A549 treated with CpdA at 1 μM for 4 hours (cell line): ENCODE results near the gene MT1M. TPM values are rescaled to one million over a fixed set of nuclear protein-coding genes. Genes with fewer than 3 reads are reported as not detected.

Source experiments
- total RNA-seq: library from RNA; stranded (reverse); fragments of 200-300 nt; extraction: Qiagen RNA extraction; gene quantifications from 5 replicates; pipeline ENCODE4 v1.2.3, GENCODE V29; 2022; ENCODE audit warnings: low read depth

Gene MT1M
- not detected in 5 replicates for total RNA-seq

DNA sequence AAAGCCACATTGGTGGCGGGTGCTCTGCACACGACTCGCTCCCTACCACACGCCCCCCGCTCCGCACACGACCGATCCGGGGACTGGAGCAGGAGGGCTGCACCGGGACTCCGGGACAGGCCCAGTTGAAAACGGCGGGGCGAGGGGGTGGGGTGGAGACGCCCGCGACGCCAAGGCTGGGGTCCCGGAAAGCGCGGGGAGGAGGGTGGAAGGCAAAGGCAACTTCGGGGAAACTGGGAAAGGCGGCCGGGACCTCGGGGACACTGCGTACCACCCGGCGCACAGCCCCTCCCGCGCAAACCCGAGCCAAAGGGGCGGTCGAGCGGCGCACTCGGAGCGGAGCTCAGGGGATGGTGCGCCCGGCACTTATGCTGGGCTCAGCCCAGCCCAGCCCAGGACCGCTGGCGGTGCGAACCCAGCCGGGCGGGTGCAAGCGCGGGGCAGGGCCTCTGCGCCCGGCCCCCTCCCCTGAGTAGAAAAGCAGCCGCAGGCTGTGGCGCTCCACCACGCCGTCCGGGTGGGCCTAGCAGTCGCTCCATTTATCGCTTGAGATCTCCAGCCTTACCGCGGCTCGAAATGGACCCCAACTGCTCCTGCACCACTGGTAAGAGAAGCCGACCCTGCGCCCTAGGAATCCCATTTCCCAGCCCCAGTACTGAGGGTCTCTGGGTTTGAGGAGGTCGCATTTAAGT is at the start of gene MT1M:
Gene MT1M (plus strand): TSS at position 504 of the 692 bp plus-strand sequence. CDS start 73 bp downstream, at position 577.

DNA sequence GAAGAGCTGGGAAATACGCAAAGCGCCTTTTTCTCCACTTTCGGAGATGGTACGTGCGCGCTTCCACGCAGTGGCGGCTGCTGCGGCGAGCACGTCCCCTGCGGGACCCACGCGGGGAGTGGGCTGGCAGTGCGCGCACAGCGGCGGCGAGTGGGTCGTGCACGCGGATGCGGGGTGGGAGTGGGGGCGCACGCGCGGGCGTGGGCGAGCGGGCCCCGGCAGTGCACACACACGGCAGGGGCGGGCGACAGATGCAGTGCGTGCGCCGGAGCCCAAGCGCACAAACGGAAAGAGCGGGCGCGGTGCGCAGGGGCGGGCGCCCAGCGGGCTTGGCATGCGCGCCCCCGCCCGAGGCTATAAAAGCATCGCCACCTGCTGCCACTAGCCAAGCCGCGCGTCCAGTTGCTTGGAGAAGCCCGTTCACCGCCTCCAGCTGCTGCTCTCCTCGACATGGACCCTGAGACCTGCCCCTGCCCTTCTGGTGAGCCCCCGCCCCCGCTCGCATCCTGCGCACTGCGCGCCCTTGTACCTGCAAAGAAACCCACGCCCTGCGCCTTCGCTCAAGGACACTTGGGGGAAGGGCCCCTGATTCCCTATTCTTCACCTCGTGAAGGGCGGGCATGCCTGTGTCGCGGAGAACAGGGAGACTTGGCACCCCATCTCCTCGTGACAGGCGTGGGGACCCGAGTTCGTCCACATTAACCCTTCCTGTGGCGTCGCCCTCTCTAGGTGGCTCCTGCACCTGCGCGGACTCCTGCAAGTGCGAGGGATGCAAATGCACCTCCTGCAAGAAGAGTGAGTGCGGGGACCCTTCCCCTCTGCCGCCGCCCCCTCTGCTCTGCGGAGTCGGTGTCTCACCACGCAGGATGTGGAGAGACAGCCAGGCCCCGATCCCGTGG is 43.1 kb upstream of the MT1M start, which contains the start of gene MT3:
Gene MT3 (plus strand): TSS at position 388 of the 899 bp plus-strand sequence. CDS start 63 bp downstream, at position 451.

GRCh38 chr16:56608043-56608875 is 24.2 kb upstream of the MT1M start, which contains the start of gene MT2A:
TSS of gene MT2A (plus strand) at chr16:56608584. CDS start at chr16:56608656, 72 bp downstream.

GRCh38 chr16:56625140-56625942 is 7.1 kb upstream of the MT1M start, which contains the start of gene MT1E:
TSS of gene MT1E (plus strand) at chr16:56625781. CDS start at chr16:56625852, 71 bp downstream.

DNA sequence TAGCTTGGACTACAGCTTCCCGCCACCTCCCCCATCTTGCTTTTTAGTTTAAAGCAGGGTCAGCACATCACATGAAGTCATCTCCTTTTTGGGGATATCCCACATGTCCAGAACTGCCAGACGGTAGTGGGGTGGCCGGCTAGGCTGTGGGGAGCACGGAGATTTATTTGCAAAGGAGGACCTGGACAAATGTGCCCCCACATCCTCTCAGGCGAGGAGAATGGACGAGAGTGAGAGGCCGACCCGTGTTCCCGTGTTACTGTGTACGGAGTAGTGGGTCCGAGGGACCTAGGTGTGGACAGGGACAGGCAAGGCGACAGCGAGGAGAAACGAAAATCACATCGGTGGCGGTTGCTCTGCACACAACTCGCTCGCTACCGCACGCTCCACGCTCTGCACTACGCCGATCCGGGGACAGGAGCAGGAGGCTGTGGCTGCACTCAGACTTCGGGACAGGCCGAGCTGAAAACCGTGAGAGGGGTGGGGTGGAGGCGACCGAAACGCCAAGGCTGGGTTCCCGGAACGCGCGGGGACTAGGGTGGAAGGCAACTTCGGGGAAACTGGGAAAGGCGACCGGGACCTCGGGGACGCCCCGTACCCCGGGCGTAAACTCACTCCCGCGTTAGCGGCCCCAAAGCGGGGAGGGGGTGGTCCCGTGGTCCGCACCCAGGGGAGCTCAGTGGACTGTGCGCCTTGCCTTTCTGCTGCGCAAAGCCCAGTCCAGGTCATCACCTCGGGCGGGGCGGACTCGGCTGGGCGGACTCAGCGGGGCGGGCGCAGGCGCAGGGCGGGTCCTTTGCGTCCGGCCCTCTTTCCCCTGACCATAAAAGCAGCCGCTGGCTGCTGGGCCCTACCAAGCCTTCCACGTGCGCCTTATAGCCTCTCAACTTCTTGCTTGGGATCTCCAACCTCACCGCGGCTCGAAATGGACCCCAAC is 5.6 kb downstream of the MT1M start, which contains the start of gene MT1A:
Gene MT1A (plus strand): TSS at position 853 of the 937 bp plus-strand sequence. CDS start 73 bp downstream, at position 926.

GRCh38 chr16:56651586-56651985 is 19.1 kb downstream of the MT1M start, which contains the start of gene MT1B:
TSS of gene MT1B (plus strand) at chr16:56651886. CDS start at chr16:56651954, 68 bp downstream.

DNA sequence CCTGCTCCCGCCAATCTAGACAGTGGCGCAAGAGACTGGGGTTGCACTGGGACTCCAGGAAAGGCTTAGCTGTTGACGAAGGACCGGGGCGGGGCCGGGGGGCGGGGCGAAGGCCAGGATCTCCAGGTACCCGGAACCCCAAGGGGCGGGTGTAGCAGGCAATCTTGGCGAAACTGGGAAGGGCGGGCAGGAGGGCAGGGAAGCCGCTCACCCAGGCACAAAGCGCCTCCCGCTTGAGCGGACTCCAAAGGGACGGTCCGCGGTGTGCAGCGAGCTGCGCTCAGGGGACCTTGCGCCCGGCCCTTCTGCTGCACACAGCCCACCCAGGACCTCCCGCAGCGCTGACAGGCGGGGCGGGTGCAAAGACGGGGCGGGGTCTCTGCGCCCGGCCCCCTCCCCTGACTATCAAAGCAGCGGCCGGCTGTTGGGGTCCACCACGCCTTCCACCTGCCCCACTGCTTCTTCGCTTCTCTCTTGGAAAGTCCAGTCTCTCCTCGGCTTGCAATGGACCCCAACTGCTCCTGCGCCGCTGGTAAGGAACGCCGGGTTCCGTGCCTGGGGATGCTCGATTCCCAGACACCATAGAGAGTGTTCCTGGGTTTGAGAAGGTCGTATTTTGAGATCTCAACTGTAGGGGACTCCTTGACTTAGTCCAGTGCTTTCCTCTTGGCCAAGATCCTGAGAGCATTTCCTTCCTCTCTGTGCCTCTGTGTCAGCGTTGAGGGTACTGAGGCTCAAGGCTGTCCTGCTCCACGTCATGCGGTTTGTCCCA is 25.3 kb downstream of the MT1M start, which contains the start of gene MT1F:
Gene MT1F (plus strand): TSS at position 405 of the 772 bp plus-strand sequence. CDS start 100 bp downstream, at position 505.

DNA sequence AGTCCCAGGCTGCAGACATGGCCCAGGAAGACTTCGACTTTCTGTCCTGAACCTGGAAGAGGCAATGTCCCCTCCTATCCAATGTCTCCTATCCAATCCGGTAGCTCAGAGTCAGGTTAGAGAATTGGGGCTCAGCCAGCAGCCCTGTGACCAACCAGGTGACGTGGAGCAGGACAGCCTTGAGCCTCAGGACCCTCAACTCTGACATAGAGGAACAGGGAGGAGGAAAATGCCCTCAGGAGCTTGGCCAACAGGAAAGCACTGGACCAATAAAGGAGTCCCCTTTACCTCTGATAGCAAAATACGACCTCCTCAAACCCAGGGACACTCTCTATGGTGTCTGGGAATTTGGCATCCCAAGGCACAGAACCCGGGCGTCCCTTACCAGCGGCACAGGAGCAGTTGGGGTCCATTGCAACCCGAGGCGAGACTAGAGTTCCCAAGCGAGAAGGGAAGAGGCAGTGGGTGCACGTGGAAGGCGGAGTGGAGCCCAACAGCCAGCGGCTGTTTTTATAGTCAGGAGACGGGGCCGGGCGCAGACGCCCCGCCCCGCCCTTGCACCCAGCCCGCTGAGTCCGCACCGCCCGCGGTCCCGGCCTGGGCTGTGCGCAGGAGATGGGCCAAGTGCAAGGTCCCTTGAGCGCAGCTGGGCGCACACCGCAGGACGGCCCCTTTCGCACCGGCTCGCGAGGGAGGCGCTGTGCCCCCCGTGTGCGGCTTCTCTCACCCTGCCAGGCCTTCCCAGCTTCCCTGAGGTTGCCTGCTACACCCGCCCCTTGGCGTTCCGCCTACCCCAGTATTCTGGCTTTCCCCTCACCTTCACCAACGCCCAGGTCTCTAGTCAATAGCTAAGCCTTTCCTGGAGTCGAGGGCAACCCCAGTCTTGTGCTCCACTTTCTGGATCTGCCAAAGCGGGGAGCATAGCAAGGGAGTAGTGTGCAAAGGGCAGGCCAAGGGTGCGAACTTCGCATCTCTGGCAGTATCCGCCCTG is 35.4 kb downstream of the MT1M start, which contains the start of gene MT1G:
Gene MT1G (minus strand): TSS at position 485 of the 991 bp plus-strand sequence. CDS start 72 bp downstream, at position 413.

DNA sequence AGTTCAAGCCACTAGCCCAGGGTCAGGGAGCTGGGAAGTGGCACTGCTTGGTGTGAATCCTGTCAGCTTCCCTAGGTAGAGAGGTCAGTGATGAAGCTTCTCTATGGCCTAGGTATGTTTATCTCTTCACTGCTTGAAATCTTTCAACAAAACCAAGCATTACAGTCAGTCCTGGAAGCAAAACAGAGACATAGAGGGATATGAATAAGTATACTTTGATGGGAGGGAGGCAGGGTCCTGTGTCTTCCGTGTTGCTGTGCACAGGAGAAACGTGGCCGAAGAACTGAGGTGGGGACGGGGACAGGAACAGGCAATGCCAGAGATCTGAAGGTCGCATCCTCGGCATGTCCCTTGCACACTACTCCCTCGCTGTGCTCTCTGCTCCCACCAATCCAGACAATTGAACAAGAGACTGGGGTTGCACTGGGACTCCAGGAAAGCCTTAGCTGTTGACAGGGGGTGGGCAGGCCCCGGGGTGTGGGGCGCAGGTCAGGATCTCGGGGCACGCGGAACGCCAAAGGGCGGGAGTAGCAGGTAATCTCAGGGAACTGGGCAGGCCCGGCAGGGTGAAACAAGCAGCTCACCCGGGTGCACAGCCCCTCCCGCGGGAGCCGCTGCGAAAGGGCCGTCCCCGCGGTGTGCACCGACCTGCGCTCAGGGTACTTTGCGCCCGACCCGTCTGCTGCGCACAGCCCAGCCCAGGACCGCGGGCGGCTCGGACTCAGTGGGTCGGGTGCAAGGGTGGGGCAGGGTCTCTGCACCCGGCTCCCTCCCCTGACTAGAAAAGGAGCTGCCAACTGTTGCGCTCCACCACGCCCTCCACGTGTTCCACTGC is 36.8 kb downstream of the MT1M start, which contains the start of gene MT1H:
Gene MT1H (plus strand): TSS at position 810 of the 835 bp plus-strand sequence. CDS start 71 bp downstream, outside the sequence.

GRCh38 chr16:56681939-56682702 is 49.7 kb downstream of the MT1M start, which contains the start of gene MT1X:
TSS of gene MT1X (plus strand) at chr16:56682470. CDS start at chr16:56682541, 71 bp downstream.

Other genes with a start within 250 kb of the MT1M start
- gene AMFR, start 207.1 kb upstream of the MT1M start, total RNA-seq, result 56.4 to 67.6 TPM (median 59.3 TPM) in 5 replicates
- 105 to 122 TPM (median 110 TPM) in 5 replicates for gene NUDT21, start 181.3 kb upstream of the MT1M start, total RNA-seq
- gene OGFOD1, start 181.1 kb upstream of the MT1M start, total RNA-seq, result 63.9 to 103 TPM (median 74.3 TPM) in 5 replicates
- gene BBS2, start 112.6 kb upstream of the MT1M start, total RNA-seq, result 16.3 to 21.6 TPM (median 19.4 TPM) in 5 replicates
- gene MT4, start 67.6 kb upstream of the MT1M start, total RNA-seq, result not detected in 5 replicates
- 1.5 TPM in 1 of 5 replicates, not detected in the others for gene MT3, start 43.1 kb upstream of the MT1M start, total RNA-seq
- gene MT2A, start 24.1 kb upstream of the MT1M start, total RNA-seq, result 559 to 813 TPM (median 661 TPM) in 5 replicates
- 0.80 TPM in 1 of 5 replicates, not detected in the others for gene MT1E, start 6.9 kb upstream of the MT1M start, total RNA-seq
- gene MT1A, start 6.0 kb downstream of the MT1M start, total RNA-seq, result 11.0 to 18.4 TPM (median 16.2 TPM) in 5 replicates
- gene MT1B, start 19.2 kb downstream of the MT1M start, total RNA-seq, result not detected in 5 replicates
- gene MT1F, start 25.3 kb downstream of the MT1M start, total RNA-seq, result 7.8 to 18.7 TPM (median 12.3 TPM) in 5 replicates
- gene MT1G, start 35.4 kb downstream of the MT1M start, total RNA-seq, result not detected in 5 replicates
- gene MT1H, start 37.2 kb downstream of the MT1M start, total RNA-seq, result not detected in 5 replicates
- 152 to 245 TPM (median 180 TPM) in 5 replicates for gene MT1X, start 49.8 kb downstream of the MT1M start, total RNA-seq
- gene NUP93, start 97.5 kb downstream of the MT1M start, total RNA-seq, result 80.5 to 105 TPM (median 103 TPM) in 5 replicates
- not detected in 5 replicates for gene SLC12A3, start 232.5 kb downstream of the MT1M start, total RNA-seq